ENCODE measurements around the gene ATRNL1. TPM values are rescaled to one million over a fixed set of nuclear protein-coding genes. Genes with fewer than 3 reads are reported as not detected.

The ATRNL1 gene
- total RNA-seq, 8 experiments from 2014 or later: 1.8 to 49.5 (median 26.9) TPM

- in situ Hi-C loops (cut with MboI; ENCODE audit: low pct_unique_long_range_greater_than_20kb in 2 of 9, low sequenced_read_pairs in 9 of 9, unreplicated experiment in 9 of 9): no loop called here
- WGBS, 10 experiments: 0 to 100% (median 79%) methylated on average over 1 to 6 of the region's 7 CpGs; no CpG with 5 or more reads in 1 of the 10 experiments
- H3K4me3 ChIP-seq: no peak overlapping the region
- peak in 1 of 8 experiments; percentile 13 for ATAC-seq (replicated peaks in 6 of 8)
- H3K4me1 ChIP-seq (replicated peaks in 1 of 2): peaks cover 0 to 10% of the 10 kb centered on the region in 2 donors
- H3K27ac ChIP-seq: no peak overlapping the region
Observed at GRCh38 chr10:115059301-115059898, 33.8 kb upstream of the ATRNL1 start.

- Histone ChIP-seq H3K4me3 (no peak overlapping the region), H3K4me1 (replicated peaks in 1 of 2) (peaks cover 0 to 10% of the 10 kb centered on the region in 2 donors), H3K27ac (no peak overlapping the region)
- 0 to 67% (median 11%) methylated on average over 1 to 5 of the region's 5 CpGs; no CpG with 5 or more reads in 1 of the 10 experiments for WGBS, 10 experiments
- ATAC-seq (replicated peaks in 6 of 8): peak in 6 of 8 experiments; percentile 33 to 89 (median 74)
- in situ Hi-C loops (cut with MboI; ENCODE audit: low pct_unique_long_range_greater_than_20kb in 2 of 9, low sequenced_read_pairs in 9 of 9, unreplicated experiment in 9 of 9): no loop called here
Observed at GRCh38 chr10:115063701-115064658, 29.2 kb upstream of the ATRNL1 start.

GRCh38 chr10:115065801-115066200 lies 27.4 kb upstream of the ATRNL1 start:
- WGBS, 10 experiments: 40 to 100% (median 78%) methylated on average over 1 to 4 of the region's 6 CpGs; no CpG with 5 or more reads in 3 of the 10 experiments

GRCh38 chr10:115066528-115066927 lies 26.6 kb upstream of the ATRNL1 start:
- 38 to 100% (median 90%) methylated on average over 1 of the region's 1 CpG; no CpG with 5 or more reads in 4 of the 10 experiments for WGBS, 10 experiments
- Histone ChIP-seq H3K4me3 (no peak overlapping the region), H3K27ac (no peak overlapping the region), H3K4me1 (replicated peaks in 1 of 2) (peaks cover 0 to 10% of the 10 kb centered on the region in 2 donors)
- no peak for ATAC-seq (replicated peaks in 6 of 8)
- in situ Hi-C loops (cut with MboI; ENCODE audit: low pct_unique_long_range_greater_than_20kb in 2 of 9, low sequenced_read_pairs in 9 of 9, unreplicated experiment in 9 of 9): no loop called here

More at GRCh38 chr10:115065801-115066200, 27.4 kb upstream of the ATRNL1 start:
- Histone ChIP-seq H3K4me3 (no peak overlapping the region), H3K27ac (no peak overlapping the region), H3K4me1 (replicated peaks in 1 of 2) (peaks cover 0 to 10% of the 10 kb centered on the region in 2 donors)
- no peak for ATAC-seq (replicated peaks in 6 of 8)
- in situ Hi-C loops (cut with MboI; ENCODE audit: low pct_unique_long_range_greater_than_20kb in 2 of 9, low sequenced_read_pairs in 9 of 9, unreplicated experiment in 9 of 9): no loop called here

DNA sequence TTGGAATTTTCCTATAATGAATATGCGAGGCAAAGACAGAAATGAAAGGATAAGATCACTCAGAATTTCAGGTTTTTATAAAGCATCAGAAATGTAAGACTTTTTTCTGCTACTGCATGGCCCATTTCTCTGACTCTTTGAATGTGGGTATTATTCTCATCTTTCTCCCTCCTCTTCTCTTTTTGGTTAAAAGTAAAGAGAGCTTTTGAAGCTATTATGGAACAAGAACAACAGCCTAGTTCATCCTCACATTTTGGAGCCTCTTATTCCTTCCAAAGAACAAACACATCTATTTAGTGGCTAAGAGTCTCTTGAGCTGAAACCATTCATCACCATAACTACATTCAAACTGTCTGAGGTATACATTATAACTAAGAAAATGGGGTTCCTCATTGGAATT lies 19.4 kb upstream of the ATRNL1 start:
- no peak overlapping the region for H3K27ac ChIP-seq
- in situ Hi-C loops (cut with MboI; ENCODE audit: low pct_unique_long_range_greater_than_20kb in 2 of 9, low sequenced_read_pairs in 9 of 9, unreplicated experiment in 9 of 9): no loop called here
- 0 to 93% (median 25%) methylated on average over 1 of the region's 1 CpG; no CpG with 5 or more reads in 3 of the 10 experiments for WGBS, 10 experiments

DNA sequence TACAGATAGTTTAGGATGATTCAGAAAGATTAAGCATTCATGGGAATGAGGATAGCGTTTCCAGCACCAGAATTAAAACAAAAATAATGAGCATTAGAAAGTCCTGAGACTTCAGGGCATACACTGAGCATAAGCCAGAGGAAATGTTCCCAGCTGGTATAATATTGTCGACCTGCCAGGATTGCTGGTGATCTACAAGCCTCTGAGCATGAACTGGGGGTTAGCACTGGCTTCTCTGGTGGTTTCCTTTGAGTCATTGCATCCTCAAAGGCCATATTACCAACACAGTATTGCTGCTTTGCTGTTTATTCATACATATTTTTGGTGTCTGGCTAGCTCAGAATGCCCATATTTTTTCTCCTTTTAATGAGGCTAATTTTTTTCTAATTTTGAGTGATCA lies 10.7 kb upstream of the ATRNL1 start:
- 11 to 100% (median 67%) methylated on average over 2 of the region's 2 CpGs; no CpG with 5 or more reads in 1 of the 10 experiments for WGBS, 10 experiments
- Histone ChIP-seq H3K27ac (no peak overlapping the region), H3K4me3 (no peak overlapping the region), H3K4me1 (replicated peaks in 1 of 2) (no peaks in the 10 kb centered on the region)
- ATAC-seq (replicated peaks in 6 of 8): no peak
- in situ Hi-C loops (cut with MboI; ENCODE audit: low pct_unique_long_range_greater_than_20kb in 2 of 9, low sequenced_read_pairs in 9 of 9, unreplicated experiment in 9 of 9): no loop called here

More for the DNA sequence above, 19.4 kb upstream of the ATRNL1 start:
- Histone ChIP-seq H3K4me3 (no peak overlapping the region), H3K4me1 (replicated peaks in 1 of 2) (no peaks in the 10 kb centered on the region)
- ATAC-seq (replicated peaks in 6 of 8): no peak

GRCh38 chr10:115084277-115084850 lies 8.8 kb upstream of the ATRNL1 start:
- ATAC-seq (replicated peaks in 6 of 8): no peak
- Histone ChIP-seq H3K4me3 (no peak overlapping the region), H3K4me1 (replicated peaks in 1 of 2) (no peaks in the 10 kb centered on the region), H3K27ac (no peak overlapping the region)
- 19 to 96% (median 70%) methylated on average over 2 to 5 of the region's 5 CpGs for WGBS, 10 experiments
- in situ Hi-C loops (cut with MboI; ENCODE audit: low pct_unique_long_range_greater_than_20kb in 2 of 9, low sequenced_read_pairs in 9 of 9, unreplicated experiment in 9 of 9): no loop called here

GRCh38 chr10:115091161-115091560 lies 2.0 kb upstream of the ATRNL1 start:
- Histone ChIP-seq H3K27ac (no peak overlapping the region), H3K4me1 (replicated peaks in 1 of 2) (peaks cover 3 to 15% of the 10 kb centered on the region in 2 donors), H3K4me3 (no peak overlapping the region)
- in situ Hi-C loops (cut with MboI; ENCODE audit: low pct_unique_long_range_greater_than_20kb in 2 of 9, low sequenced_read_pairs in 9 of 9, unreplicated experiment in 9 of 9): no loop called here
- WGBS, 10 experiments: 75 to 100% (median 100%) methylated on average over 1 to 6 of the region's 6 CpGs; no CpG with 5 or more reads in 5 of the 10 experiments
- no peak for ATAC-seq (replicated peaks in 6 of 8)

DNA sequence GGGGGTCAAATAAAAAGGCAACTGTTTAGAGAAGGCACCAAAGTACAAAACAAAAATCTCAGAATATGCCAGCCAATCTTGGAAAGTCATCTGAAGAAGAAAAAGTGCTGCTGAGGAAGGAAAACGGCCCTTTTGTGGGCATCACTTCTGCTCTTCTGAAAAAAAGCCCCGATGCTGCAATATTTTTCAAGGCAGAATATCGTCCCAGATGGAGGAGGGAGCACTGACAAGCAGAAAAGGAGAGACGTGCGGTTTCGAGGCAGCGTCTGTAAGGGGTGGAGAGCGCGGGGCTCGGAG lies 959 bp upstream of the ATRNL1 start:
- peak in 2 of 8 experiments; percentile 8 to 13 for ATAC-seq (replicated peaks in 6 of 8)
- H3K4me3 ChIP-seq: peak overlapping the region; percentile 88 to 98 (median 98)
- peak overlapping the region; percentile 99 to 100 for H3K27ac ChIP-seq
- WGBS, 10 experiments: 0% methylated on average over 1 to 3 of the region's 10 CpGs; no CpG with 5 or more reads in 5 of the 10 experiments
- in situ Hi-C loops (cut with MboI; ENCODE audit: low pct_unique_long_range_greater_than_20kb in 2 of 9, low sequenced_read_pairs in 9 of 9, unreplicated experiment in 9 of 9): no loop called here
- H3K4me1 ChIP-seq (replicated peaks in 1 of 2): peaks cover 3 to 21% of the 10 kb centered on the region in 2 donors

GRCh38 chr10:115092555-115093285 lies 445 bp upstream of the ATRNL1 start:
- peak overlapping the region; percentile 99 to 100 for H3K27ac ChIP-seq
- 0 to 18% (median 0%) methylated on average over 1 to 8 of the region's 75 CpGs; no CpG with 5 or more reads in 7 of the 10 experiments for WGBS, 10 experiments

DNA sequence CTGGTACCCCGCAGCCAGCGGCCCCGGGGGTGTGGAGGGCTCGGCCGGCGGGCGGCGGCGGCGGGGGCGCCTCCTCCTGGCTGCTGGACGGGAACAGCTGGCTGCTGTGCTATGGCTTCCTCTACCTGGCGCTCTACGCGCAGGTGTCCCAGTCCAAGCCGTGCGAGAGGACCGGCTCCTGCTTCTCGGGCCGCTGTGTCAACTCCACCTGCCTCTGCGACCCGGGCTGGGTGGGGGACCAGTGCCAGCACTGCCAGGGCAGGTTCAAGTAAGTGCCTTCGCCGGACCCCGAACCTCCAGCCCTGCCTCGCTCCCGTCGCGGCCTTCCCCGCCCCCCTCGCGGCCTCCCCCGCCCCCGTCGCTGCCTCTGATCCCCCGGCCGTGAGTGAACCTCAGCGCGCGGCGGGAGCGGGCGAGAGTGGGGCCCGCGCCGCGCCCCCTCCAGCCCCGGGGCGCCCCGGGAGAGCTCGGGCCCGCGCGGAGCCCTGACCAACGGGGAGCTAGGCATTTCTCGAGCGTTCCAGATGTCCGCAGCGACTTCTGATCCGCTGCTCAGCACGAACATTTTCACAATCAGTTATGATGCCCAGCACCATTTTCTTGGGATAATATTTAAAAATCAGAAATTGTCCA lies 727 bp downstream of the ATRNL1 start:
- ATAC-seq (replicated peaks in 6 of 8): peak; percentile 29 to 70 (median 60)
- peaks cover 3 to 21% of the 10 kb centered on the region in 2 donors for H3K4me1 ChIP-seq (replicated peaks in 1 of 2)
- 0% methylated on average over 2 to 7 of the region's 61 CpGs; no CpG with 5 or more reads in 5 of the 10 experiments for WGBS, 10 experiments
- in situ Hi-C loops (cut with MboI; ENCODE audit: low pct_unique_long_range_greater_than_20kb in 2 of 9, low sequenced_read_pairs in 9 of 9, unreplicated experiment in 9 of 9): no loop called here
- peak overlapping the region; percentile 99 to 100 for H3K27ac ChIP-seq
- peak overlapping the region; percentile 88 to 98 (median 98) for H3K4me3 ChIP-seq

More at GRCh38 chr10:115092555-115093285, 445 bp upstream of the ATRNL1 start:
- in situ Hi-C loops (cut with MboI; ENCODE audit: low pct_unique_long_range_greater_than_20kb in 2 of 9, low sequenced_read_pairs in 9 of 9, unreplicated experiment in 9 of 9): no loop called here
- peak; percentile 77 to 83 (median 80) for ATAC-seq (replicated peaks in 6 of 8)
- Histone ChIP-seq H3K4me3 (peak overlapping the region; percentile 88 to 98 (median 98)), H3K4me1 (replicated peaks in 1 of 2) (peaks cover 3 to 21% of the 10 kb centered on the region in 2 donors)

All from motor neuron (in vitro differentiated cells).